Measurements from ENCODE around the gene FAM216A. TPM values are rescaled to one million over a fixed set of nuclear protein-coding genes. Genes with fewer than 3 reads are reported as not detected.

FAM216A gene, protein sequence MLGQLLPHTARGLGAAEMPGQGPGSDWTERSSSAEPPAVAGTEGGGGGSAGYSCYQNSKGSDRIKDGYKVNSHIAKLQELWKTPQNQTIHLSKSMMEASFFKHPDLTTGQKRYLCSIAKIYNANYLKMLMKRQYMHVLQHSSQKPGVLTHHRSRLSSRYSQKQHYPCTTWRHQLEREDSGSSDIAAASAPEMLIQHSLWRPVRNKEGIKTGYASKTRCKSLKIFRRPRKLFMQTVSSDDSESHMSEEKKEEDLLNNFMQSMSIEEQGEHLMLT
- 16.5 and 20.2 TPM in 2 replicates for total RNA-seq

DNA sequence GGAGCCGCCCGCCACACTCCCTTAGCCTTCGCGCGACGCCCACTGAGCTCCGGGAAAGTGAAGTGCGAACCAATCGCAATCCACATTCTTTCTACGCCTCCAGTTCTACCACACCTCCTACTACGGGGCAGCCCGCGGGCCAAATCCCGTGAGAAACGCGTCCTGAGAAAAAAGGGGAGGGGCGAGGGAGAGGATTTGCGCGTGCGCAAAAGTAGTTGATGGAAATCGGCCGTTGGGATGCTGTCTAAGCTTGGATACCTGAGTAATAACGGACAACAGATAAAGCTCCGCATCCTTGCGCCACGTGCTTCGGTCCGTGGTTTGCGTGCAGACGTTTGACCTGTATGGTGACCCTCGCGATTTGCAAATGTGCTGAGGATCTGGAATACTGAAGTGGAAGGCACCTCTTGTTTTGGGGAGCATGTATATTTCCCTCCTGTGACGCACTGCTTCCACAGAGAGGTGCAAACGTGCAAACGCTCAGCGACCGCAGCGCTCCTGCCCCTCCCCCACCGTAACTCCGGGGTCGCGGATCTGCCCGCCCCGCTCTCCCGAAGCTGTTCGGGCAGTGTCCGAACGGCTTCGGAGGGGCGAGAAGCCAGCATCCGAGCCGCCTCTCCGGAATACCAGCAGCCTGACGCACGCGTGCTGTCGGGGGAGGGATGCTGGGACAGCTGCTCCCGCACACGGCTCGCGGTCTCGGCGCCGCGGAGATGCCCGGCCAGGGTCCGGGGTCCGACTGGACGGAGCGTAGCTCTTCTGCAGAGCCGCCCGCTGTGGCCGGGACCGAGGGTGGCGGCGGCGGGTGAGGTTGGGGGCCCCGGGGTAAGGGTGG lies at the start of gene FAM216A, which contains the start of gene GPN3:
Gene FAM216A (plus strand): TSS at position 632 of the 835 bp plus-strand sequence. CDS start 31 bp downstream, at position 663.
Gene GPN3 (minus strand): TSS at position 44 of the 835 bp plus-strand sequence. CDS start 54 bp downstream, outside the sequence.

DNA sequence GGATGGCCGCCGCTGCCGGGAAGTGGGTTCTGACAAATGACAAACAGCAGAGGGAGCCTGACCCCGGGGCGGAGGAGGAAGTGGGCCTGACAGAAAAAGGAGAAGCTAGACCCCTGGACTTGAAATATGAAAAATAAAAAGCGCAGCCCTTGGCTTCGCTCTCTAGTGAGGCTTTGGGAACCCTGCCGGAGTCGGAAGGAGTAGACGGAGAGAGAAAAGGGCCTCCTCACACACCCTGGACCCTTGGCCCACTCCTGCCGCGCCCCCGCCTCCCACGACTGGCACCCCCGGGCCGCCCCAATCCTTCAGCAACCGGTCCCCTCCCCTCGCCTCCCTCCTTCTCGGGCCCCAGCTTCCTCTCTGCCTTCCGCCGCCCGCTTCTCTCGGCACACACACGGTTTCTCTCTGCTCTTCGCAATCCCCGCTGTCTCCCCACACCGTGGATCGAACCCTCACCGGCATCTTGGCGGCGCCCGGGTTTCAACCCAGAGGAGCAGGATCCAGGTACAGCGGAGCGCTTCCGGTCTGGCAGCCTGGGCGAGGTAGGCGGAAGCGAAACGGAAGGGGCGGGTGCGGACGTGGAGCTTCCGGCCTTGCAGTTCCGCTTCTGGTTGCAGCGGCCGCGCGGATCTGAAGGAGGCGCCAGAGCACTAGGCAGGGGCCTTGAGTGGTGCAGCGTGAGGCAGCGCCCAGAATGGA lies 18.7 kb upstream of the FAM216A start, which contains the start of gene ARPC3:
Gene ARPC3 (minus strand): TSS at position 539 of the 699 bp plus-strand sequence. CDS start 77 bp downstream, at position 462.

DNA sequence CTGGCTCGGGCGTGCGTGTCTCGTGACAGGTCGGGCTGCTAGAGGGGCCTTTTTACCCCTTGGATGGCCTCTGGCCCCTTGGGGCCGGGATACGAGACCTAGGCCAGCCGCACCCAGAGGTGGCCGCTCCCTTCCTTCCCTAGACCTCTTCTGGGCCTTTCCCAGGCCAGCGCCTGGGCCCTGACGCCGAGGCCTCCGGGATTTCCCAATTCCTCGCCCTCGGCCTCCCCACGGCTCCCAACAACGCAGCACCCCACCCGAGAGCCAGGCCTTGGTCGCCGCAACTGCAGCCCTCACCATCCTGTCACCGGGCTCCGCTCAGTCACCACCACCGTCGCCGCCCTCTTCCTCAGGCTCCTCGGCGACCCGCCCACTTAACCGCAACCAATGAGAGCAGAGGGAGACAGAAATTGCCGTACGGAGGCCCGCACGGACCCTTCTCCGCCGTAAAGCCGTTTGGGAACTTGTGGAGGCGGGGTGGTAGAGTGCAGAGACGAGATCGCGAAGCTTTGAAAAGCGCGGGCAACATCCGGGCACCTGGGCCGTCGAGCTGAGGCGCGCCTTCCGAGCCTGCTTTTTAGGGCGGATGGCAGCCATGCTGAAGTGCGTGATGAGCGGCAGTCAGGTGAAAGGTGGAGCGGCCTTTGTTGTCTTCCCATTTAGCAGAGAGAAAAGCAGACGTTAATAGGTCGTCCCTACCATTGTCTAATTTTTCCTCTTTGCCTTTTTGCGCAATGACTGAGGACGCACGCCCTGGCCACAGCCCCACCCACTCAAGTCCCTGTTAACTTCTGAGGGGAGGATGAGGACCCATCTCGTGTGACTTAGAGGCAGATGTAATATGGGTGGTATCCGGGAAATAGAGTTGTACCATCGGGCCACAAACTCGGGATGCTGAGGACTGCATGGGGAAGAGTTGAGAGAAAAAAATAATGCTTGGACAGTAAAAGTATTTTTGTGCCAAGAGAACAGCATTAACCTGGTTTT lies 33.4 kb downstream of the FAM216A start, which contains the start of the genes RAD9B and VPS29:
Gene RAD9B (plus strand): TSS at position 580 of the 987 bp plus-strand sequence. CDS start 7 bp downstream, at position 587.
Gene VPS29 (minus strand): TSS at position 360 of the 987 bp plus-strand sequence. CDS start 60 bp downstream, at position 300.

Small RNAs within 50 kb of the gene (small RNA-seq; reads per million reads assigned to genes)
- gene RF00278, result not detected

Other genes starting within 250 kb of the FAM216A start
- 223 and 224 TPM in 2 replicates for gene ATP2A2, start 187.6 kb upstream of the FAM216A start, total RNA-seq
- gene ANAPC7, start 65.1 kb upstream of the FAM216A start, total RNA-seq, result 72.1 and 75.9 TPM in 2 replicates
- 461 and 652 TPM in 2 replicates for gene ARPC3, start 18.5 kb upstream of the FAM216A start, total RNA-seq
- gene GPN3, start 588 bp upstream of the FAM216A start, total RNA-seq, result 31.0 and 35.4 TPM in 2 replicates
- 116 and 141 TPM in 2 replicates for gene VPS29, start 33.3 kb downstream of the FAM216A start, total RNA-seq
- gene RAD9B, start 33.5 kb downstream of the FAM216A start, total RNA-seq, result 0.36 and 1.2 TPM in 2 replicates
- gene PPTC7, start 114.5 kb downstream of the FAM216A start, total RNA-seq, result 22.6 and 27.0 TPM in 2 replicates
- gene TCTN1, start 145.3 kb downstream of the FAM216A start, total RNA-seq, result 13.7 and 18.7 TPM in 2 replicates
- gene HVCN1, start 220.3 kb downstream of the FAM216A start, total RNA-seq, result 3.1 and 4.7 TPM in 2 replicates